ENCODE measurements around the gene IGFN1.

- TF ChIP-seq SMC3 (IDR thresholded peaks at IDR 0.05; ENCODE audit: borderline replicate concordance, low read length) (no peak), CEBPB (IDR thresholded peaks at IDR 0.05; ENCODE audit: borderline replicate concordance in 1 of 2, low read depth in 2 of 2, low read length in 2 of 2) (no peak), TAF1 (IDR thresholded peaks at IDR 0.05; ENCODE audit: borderline replicate concordance, low read depth, low read length) (no peak), CHD1 (IDR thresholded peaks at IDR 0.05; ENCODE audit: low read depth, low read length) (no peak), NFYA (IDR thresholded peaks at IDR 0.05; ENCODE audit: borderline replicate concordance, low read depth, low read length) (no peak), RAD51 (IDR thresholded peaks at IDR 0.05) (no peak), CTCF (IDR thresholded peaks at IDR 0.05 in 2 of 3, conservative IDR thresholded peaks at IDR 0.05 in 1 of 3; ENCODE audit: control insufficient read depth in 2 of 3, extremely low read depth in 1 of 3, insufficient read depth in 1 of 3, low read depth in 3 of 3, low read length in 3 of 3) (no peak), EP300 (IDR thresholded peaks at IDR 0.05; ENCODE audit: borderline replicate concordance in 1 of 2, control insufficient read depth in 1 of 2, low read depth in 2 of 2, low read length in 2 of 2) (no peak), POLR2A (IDR thresholded peaks at IDR 0.05; ENCODE audit: low read depth, low read length) (no peak), PAX5 (IDR thresholded peaks at IDR 0.05; ENCODE audit: borderline replicate concordance, low read depth, low read length) (no peak), RCOR1 (conservative IDR thresholded peaks at IDR 0.05; ENCODE audit: low read depth, low read length) (no peak)
- TF ChIP-seq, protein P1, sequence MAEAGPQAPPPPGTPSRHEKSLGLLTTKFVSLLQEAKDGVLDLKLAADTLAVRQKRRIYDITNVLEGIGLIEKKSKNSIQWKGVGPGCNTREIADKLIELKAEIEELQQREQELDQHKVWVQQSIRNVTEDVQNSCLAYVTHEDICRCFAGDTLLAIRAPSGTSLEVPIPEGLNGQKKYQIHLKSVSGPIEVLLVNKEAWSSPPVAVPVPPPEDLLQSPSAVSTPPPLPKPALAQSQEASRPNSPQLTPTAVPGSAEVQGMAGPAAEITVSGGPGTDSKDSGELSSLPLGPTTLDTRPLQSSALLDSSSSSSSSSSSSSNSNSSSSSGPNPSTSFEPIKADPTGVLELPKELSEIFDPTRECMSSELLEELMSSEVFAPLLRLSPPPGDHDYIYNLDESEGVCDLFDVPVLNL (IDR thresholded peaks at IDR 0.05; ENCODE audit: low read depth, low read length): no peak
- TF ChIP-seq, protein P2, sequence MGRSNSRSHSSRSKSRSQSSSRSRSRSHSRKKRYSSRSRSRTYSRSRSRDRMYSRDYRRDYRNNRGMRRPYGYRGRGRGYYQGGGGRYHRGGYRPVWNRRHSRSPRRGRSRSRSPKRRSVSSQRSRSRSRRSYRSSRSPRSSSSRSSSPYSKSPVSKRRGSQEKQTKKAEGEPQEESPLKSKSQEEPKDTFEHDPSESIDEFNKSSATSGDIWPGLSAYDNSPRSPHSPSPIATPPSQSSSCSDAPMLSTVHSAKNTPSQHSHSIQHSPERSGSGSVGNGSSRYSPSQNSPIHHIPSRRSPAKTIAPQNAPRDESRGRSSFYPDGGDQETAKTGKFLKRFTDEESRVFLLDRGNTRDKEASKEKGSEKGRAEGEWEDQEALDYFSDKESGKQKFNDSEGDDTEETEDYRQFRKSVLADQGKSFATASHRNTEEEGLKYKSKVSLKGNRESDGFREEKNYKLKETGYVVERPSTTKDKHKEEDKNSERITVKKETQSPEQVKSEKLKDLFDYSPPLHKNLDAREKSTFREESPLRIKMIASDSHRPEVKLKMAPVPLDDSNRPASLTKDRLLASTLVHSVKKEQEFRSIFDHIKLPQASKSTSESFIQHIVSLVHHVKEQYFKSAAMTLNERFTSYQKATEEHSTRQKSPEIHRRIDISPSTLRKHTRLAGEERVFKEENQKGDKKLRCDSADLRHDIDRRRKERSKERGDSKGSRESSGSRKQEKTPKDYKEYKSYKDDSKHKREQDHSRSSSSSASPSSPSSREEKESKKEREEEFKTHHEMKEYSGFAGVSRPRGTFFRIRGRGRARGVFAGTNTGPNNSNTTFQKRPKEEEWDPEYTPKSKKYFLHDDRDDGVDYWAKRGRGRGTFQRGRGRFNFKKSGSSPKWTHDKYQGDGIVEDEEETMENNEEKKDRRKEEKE (IDR thresholded peaks at IDR 0.05): no peak
- TF ChIP-seq, protein P3, sequence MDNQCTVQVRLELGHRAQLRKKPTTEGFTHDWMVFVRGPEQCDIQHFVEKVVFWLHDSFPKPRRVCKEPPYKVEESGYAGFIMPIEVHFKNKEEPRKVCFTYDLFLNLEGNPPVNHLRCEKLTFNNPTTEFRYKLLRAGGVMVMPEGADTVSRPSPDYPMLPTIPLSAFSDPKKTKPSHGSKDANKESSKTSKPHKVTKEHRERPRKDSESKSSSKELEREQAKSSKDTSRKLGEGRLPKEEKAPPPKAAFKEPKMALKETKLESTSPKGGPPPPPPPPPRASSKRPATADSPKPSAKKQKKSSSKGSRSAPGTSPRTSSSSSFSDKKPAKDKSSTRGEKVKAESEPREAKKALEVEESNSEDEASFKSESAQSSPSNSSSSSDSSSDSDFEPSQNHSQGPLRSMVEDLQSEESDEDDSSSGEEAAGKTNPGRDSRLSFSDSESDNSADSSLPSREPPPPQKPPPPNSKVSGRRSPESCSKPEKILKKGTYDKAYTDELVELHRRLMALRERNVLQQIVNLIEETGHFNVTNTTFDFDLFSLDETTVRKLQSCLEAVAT (IDR thresholded peaks at IDR 0.05): no peak
These were observed 14.7 kb upstream of the IGFN1 start for GRCh38 chr1:201175820-201176500.

Measured in GM12878 (cell line).